Measurements from ENCODE around the gene FGF10.

The FGF10 gene

GRCh38 chr5:44398382-44398781, 9.2 kb upstream of the FGF10 start:
- H3K4me3 ChIP-seq (replicated peaks; ENCODE audit: low read depth, low read length) = no peak overlapping the region
- no peaks in the 10 kb centered on the region for H3K27me3 ChIP-seq (replicated peaks; ENCODE audit: control insufficient read depth, insufficient read depth, low read length)
- no peaks in the 10 kb centered on the region for H3K36me3 ChIP-seq (ENCODE audit: control insufficient read depth, insufficient read depth, low read length)
- TF ChIP-seq CTCF (IDR thresholded peaks at IDR 0.05; ENCODE audit: insufficient read depth, low read length, poor library complexity, severe bottlenecking) = no peak
- DNase-seq (ENCODE audit: extremely low read depth, insufficient read length) = no peak

GRCh38 chr5:44396312-44396711, 7.1 kb upstream of the FGF10 start:
- DNase-seq (ENCODE audit: extremely low read depth, insufficient read length) = no peak
- Histone ChIP-seq H3K27me3 (replicated peaks; ENCODE audit: control insufficient read depth, insufficient read depth, low read length) (no peaks in the 10 kb centered on the region), H3K4me3 (replicated peaks; ENCODE audit: low read depth, low read length) (no peak overlapping the region), H3K36me3 (ENCODE audit: control insufficient read depth, insufficient read depth, low read length) (no peaks in the 10 kb centered on the region)
- no peak for TF ChIP-seq CTCF (IDR thresholded peaks at IDR 0.05; ENCODE audit: insufficient read depth, low read length, poor library complexity, severe bottlenecking)

- peaks cover 3% of the 10 kb centered on the region; the same call in 1 of the 2 replicates for H3K27me3 ChIP-seq (replicated peaks; ENCODE audit: control insufficient read depth, insufficient read depth, low read length)
- no peaks in the 10 kb centered on the region for H3K36me3 ChIP-seq (ENCODE audit: control insufficient read depth, insufficient read depth, low read length)
- no peak overlapping the region for H3K4me3 ChIP-seq (replicated peaks; ENCODE audit: low read depth, low read length)
- DNase-seq (ENCODE audit: extremely low read depth, insufficient read length) = no peak
- no peak for TF ChIP-seq CTCF (IDR thresholded peaks at IDR 0.05; ENCODE audit: insufficient read depth, low read length, poor library complexity, severe bottlenecking)
Measured at GRCh38 chr5:44390351-44390750, 1.1 kb upstream of the FGF10 start.

GRCh38 chr5:44389823-44390143, 563 bp upstream of the FGF10 start:
- no peaks in the 10 kb centered on the region for H3K36me3 ChIP-seq (ENCODE audit: control insufficient read depth, insufficient read depth, low read length)
- no peak for DNase-seq (ENCODE audit: extremely low read depth, insufficient read length)
- no peak for TF ChIP-seq CTCF (IDR thresholded peaks at IDR 0.05; ENCODE audit: insufficient read depth, low read length, poor library complexity, severe bottlenecking)
- peaks cover 3% of the 10 kb centered on the region; the same call in 1 of the 2 replicates for H3K27me3 ChIP-seq (replicated peaks; ENCODE audit: control insufficient read depth, insufficient read depth, low read length)
- no peak overlapping the region for H3K4me3 ChIP-seq (replicated peaks; ENCODE audit: low read depth, low read length)

- DNase-seq (ENCODE audit: extremely low read depth, insufficient read length) = no peak
- Histone ChIP-seq H3K36me3 (ENCODE audit: control insufficient read depth, insufficient read depth, low read length) (no peaks in the 10 kb centered on the region), H3K4me3 (replicated peaks; ENCODE audit: low read depth, low read length) (no peak overlapping the region), H3K27me3 (replicated peaks; ENCODE audit: control insufficient read depth, insufficient read depth, low read length) (peaks cover 3% of the 10 kb centered on the region; the same call in 1 of the 2 replicates)
- no peak for TF ChIP-seq CTCF (IDR thresholded peaks at IDR 0.05; ENCODE audit: insufficient read depth, low read length, poor library complexity, severe bottlenecking)
Measured at GRCh38 chr5:44388321-44389089, 715 bp downstream of the FGF10 start.
